ENCODE data around the gene FUT1. TPM values are rescaled to one million over a fixed set of nuclear protein-coding genes. Genes with fewer than 3 reads are reported as not detected.

Gene FUT1
- total and polyA plus RNA-seq, 2 of the 8 experiments (the other 6 are each of a cell fraction or from before 2014, with no cell fraction given) = 7.4 to 12.9 TPM

DNA sequence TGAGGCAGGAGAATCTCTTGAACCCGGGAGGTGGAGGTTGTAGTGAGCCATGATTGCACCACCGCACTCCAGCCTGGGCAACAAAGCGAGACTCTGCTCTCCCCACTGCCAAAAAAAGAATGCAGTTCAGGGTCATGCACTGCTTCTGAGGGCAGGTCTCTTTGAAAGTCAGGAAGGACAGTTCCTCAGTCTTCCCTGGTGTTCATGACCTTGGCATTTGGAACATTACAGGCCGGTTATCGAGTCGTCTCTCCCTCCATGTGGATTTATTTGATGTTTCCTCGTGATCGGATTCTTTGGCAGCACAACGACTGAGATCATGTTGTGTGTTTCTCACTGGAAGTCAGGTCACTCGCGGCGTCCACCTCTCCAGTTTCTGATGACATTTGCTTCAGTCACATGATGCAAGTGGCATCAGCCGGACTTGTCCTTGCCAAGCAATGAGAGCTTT lies 20.1 kb upstream of the FUT1 start (continued):
- TF ChIP-seq PHF8 (conservative IDR thresholded peaks at IDR 0.05; ENCODE audit: low read depth, low read length) = no peak
- TF ChIP-seq TAF7 (optimal IDR thresholded peaks at IDR 0.05; ENCODE audit: borderline replicate concordance, low read depth, low read length) = no peak
- TF ChIP-seq, protein P1, sequence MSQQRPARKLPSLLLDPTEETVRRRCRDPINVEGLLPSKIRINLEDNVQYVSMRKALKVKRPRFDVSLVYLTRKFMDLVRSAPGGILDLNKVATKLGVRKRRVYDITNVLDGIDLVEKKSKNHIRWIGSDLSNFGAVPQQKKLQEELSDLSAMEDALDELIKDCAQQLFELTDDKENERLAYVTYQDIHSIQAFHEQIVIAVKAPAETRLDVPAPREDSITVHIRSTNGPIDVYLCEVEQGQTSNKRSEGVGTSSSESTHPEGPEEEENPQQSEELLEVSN (IDR thresholded peaks at IDR 0.05) = no peak
- no peak for TF ChIP-seq NANOG (IDR thresholded peaks at IDR 0.05; ENCODE audit: insufficient read depth, low read depth, low read length, poor library complexity, severe bottlenecking)

All from H1 (cell line).